Hindlimb muscle (tissue), 1 donor: ENCODE results near the gene FAM118A. TPM values are rescaled to one million over a fixed set of nuclear protein-coding genes. Genes with fewer than 3 reads are reported as not detected.
"Not testable (repeated sequence)": the region's sequence is repeated elsewhere in the genome, so short reads cannot be mapped to it uniquely, and the experiment has no call there.

Source experiments
- DNase-seq: peaks from one replicate; pipeline ENCODE4 v3.0.0-alpha.2; 2013
- polyA plus RNA-seq: library from polyadenylated mRNA; unstranded; fragments of 120-200 nt; gene quantifications from one replicate; pipeline ENCODE4 v1.2.1, GENCODE V29; 2013; ENCODE audit not compliant: insufficient read length

Gene FAM118A
- 27.4 TPM for polyA plus RNA-seq

DNA sequence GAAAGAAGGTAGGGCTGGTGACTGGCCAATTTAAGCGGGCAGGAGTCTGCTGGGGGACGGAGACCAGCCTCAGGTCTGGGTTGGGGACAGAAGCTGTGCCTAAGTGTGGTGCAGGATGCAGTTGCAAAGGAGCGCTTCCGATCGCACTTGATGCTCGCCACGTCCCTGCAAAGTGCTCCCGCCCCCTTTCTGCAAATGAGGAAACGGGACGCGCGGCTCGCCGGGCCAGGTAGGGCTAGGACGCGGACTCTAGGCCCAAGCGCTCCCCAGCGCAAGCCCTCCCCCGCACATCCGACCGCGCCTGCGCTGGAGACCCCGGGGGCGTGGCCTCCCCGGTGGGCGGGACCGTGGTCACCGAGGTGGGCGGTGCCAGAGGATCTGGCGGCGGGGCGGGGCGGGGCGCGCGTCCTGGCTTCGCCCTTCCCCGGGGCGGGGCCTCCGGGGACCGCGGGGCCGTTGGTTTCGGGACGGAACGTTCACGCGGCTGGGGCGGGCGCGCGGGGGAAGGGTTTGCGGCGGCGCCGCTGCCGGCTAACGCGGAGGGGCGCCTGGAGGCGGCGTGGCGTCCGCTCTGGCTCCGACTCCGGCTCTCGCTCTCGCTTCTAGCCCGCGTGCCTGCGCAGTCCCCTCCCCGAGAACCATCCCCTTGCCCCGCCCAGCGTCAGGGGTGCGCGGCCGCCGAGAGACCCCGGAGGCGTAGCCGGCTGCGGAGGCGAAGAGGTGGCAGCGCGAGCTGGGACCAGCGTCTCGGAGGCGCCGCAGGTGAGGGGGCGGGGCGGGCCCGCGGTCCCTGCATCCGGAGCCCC lies at the start of gene FAM118A:
FAM118A (plus strand) TSS at position 513 of the 806 bp plus-strand sequence. CDS start 12,446 bp downstream, outside the sequence.
- peak; percentile 96 for DNase-seq

DNA sequence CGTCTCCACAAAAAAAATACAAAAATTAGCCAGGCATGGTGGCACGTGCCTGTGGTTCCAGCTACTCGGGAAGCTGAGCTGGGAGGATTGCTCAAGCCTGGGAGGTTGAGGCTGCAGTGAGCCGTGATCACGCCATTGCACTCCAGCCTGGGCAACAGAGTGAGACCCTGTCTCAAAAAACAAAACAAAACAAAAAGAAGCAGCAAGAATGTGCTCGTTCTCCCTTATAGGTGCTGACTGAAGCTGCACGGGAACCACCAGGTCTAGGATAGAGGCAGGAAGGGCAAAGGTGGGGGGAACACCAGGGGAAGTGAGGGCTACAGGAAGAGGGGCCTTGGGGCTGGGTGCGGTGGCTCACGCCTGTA lies 49.4 kb upstream of the FAM118A start:
- not testable (repeated sequence) for DNase-seq

DNA sequence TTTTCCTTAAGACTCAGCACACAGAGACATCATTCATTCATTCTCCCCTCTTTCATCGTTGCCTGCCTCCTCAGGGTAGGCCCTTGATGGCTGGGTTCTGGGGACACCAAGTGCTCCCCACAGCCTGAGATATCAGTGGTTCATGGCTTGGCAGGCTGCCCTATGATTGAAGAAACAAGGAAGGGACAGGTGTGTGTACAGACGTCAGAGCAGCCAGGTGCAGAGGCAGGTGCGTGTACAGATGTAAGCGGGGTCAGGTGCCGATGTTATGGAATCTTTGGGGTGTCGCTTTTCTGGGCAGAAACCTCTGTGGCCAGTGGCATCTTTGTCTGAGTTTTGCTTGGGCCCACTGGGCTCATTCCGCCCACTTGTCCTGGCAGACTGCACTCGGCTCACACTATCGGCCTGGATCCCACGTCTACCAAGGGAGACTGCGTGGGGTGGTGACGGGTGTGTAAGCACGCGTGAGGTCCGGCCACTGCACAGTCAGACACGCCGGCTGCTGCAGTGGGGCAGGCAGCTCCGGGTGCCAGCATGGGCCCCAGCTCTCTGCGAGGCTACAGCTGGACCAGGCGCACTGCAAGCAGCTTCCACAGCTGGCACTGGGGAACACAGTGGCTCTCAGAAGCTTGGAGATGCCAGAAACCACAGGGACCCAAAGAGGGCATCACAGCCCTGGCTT lies 48.2 kb upstream of the FAM118A start:
- DNase-seq: no peak

DNA sequence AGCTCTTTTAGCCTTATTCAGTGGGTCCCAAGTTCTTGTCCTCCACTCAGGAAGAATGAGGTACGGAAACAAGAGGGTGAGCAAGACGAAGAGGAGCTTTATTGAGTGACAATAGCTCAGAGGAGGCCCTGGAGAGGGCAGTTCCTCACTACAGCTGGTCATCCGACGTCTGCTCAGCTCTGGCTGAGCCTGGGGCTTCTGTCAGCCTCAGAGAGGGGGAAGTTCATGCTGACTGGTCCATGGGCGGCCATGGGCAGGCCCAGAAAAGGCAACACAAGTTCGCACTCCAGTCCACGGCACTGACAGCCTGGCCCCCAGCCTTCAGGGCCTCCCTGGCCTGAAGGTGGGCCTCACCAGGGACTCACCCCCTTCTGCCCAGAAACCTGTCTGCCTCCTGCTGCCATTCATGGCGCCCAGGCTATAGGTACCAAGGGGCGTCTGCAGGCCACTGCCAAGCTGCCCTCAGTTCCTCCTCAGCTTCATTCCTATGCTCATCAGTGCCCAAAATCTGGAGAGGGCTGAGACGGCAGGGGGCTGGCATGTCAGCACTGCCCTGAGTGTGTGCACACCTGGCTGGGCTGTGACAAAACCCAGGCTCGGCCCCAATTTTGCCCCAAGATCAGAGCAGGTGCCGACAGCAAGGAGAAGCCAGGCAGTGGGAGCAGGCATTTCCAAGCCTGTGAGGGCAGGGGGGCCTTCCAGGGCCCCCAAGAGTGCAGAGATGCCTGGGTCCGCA lies 47.4 kb upstream of the FAM118A start:
- no peak for DNase-seq

DNA sequence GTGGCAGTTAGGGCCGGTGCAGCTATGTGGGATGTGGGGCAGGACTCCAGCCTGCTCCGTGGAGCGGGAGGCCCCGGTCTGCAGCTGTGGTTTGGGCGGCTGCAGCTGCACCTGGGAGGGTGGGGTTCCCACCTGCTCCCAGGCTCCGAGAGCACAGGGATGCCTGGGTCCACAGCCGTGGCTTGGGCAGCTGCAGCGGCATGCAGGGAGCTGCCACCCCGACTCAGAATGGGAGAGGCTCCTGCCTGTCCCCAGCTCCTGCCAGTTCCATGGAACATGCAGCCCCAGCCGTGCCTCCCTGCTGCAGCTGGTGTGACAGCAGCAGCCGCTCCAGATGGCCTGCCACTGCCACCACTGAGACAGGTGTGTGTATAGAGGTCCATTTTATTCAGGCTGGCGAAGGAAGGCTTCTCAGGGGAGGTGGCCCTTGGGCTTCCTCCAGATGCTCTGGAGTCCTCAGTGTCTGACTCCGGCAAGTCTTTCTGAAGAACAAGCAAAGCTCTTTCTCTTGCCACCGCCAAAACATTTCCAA lies 46.7 kb upstream of the FAM118A start:
- DNase-seq: no peak

DNA sequence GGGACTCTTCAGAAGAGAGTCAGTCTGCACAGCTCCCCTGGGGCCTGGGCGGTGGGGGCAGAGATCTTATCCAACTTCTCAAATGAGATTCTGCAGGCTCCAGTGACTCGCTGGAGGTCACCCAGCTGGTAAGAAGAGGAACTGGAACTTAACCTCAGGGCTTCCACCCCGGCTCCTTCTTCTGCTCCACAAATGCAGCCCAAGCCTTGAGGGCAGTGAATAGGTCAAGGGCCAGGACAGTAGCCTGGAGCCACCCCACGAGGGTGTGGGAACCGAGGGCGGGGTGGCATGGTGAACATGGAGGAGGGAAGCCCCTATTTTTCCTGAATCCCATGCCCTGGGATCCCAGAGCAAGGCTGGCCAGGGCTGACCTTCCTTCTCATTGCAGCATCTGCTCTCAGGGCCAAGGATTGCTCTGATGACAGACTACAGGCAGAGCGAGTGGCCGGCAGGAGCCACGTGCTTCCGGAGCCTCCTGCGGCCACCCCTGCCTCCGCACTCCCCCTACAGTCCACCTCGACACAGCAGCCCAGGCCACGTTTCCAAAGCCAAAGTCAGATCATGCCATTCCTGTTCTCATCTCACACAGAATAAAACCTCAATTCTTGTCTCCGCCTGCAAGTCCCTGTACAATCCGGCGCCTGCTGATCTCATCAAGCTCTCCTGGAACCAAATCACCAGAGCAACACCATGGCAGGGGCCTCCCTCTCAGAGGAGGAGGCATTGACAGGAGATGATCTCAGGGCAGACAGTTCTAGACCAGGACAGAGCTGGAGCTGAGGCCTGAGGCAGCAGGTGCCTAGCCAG lies 46.1 kb upstream of the FAM118A start:
- DNase-seq: no peak

DNA sequence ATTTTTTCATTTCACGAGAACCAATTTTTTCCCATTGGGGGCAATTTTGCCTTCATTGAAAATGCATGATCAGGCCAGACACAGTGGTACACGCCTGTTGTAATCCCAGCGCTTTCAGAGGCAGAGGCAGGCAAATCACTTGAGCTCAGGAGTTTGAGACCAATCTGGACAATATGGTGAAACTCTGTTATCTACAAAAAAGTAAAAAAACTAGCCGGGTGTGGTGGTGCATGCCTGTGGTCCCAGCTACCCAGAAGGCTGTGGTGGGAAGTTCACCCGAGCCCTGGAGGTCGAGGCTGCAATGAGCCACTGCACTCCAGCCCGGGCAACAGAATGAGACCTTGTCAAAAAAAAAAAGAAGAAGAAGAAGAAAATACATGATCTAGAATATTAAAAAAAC lies 44.2 kb upstream of the FAM118A start:
- DNase-seq: no peak

DNA sequence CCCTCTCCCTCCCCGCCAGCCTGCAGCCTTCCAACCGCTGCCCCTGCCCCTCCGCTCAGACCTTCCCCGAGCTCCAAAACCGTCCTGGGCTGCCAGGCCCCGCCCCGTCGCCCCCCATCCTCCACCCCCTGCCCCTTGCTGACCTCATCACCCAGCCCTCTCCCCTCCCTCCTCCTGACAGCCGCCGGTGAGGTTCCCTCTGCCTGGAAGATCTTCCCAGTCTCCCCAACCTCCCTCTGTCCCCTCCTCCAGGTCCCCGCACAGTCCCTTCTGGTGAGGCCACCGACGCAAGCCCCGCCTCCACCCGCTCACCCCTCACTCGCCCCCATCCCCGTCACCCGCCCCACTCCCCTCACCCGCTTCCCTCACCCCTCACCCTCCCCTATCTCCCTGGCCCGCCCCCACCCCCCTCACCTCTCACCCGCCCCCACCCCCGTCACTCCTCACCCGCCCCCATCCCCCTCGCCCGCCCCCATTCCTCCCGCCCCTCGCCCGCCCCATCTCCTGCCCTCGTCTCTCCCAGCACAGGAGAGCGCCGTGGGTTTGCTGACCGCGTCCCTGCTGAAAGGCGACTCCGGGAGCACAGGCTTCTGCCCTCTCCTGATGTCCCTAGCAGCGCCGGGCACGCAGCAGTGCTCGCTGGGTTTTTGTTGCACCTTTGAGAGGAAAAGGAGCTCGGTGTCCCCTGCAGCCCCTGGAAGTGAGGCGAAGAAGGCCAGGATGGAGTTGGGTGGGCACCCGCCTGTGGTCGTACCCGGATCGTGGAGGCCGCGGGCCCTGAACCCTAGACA lies 41.4 kb upstream of the FAM118A start:
- no peak for DNase-seq

DNA sequence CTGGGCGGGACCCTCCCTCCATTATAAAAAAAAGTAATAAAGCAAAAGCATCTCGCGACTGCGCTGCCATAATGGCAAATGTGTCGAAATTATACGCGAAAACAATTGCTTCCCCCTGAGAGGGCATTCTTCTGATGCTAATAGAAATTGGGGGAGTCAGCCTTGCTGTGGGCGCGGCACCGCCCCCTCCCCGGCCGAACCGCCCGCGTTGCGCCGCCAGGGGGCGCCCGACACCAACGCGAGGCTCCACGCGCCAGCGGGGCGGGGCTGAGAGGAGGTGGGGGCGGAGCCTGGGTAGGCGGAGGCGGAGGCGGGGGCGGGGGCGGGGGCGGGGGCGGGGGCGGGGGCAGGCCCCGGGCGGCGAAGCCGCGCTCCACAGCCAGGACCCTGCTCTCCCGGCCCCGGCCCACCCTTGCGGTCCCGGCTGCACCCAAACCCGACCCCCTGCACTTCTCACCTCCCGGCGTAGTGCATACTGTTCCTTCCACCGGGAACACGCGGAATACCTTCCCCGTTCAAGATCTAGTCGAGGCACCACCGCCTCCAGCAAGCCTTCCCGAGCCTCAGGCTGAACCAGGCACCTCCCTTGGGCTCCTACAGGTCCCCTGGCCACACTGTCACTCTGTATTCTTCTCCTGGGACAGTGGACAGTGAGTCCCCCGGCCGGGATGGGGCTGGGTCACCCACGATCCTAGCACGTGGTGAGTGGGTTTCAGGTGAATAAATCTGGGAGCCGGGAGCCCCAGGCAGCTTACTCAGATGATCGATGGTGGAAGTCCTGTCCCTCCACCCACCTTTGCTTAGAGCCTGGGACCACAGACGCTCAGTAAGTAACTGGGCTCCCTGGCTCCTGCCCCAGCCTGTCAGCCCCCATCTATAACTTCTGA lies 40.5 kb upstream of the FAM118A start:
- peak; percentile 90 for DNase-seq

DNA sequence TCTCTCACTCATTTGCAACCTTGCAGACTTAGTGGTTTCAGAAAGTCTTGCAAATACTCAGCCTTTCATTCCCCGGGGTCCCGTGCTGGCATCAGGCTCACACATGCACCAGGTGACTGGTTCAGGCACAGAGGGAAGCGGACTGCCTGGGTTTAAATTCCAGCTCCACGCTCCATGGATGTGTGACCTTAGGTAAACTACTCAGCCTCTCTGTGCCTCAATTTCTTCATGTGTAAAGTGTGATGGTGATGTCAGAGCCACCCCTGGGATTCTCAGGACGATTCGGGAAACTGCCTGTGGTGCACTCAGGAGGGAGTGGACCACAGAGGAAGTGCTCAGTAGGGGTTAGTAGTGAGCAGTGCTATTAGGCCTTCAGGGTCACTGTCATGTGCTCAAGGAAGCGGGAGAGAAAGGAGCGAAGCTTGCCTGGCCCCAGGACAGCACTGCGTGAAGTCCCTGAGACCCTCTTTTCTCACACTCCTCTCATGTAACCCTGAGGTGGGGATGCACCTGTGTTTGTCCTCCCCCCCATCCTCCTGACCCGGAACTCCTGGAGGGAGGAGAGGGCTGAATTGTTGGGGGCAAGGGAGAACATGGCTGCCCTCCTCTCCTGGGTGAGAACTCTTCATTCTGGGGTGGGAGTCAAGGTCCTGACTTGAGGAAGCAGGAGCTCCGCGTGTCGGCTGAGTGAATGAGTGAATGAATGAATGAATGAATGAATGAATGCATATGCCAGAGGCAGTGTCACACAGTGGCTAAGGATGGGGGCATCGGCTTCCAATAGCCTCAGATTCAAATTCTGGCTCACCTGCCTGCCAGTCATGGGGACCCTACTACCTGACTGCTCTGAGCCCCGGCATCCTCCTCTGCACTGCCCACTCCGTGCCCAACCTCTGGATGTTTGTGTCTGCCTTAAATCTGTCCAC lies 39.4 kb upstream of the FAM118A start:
- no peak for DNase-seq

DNA sequence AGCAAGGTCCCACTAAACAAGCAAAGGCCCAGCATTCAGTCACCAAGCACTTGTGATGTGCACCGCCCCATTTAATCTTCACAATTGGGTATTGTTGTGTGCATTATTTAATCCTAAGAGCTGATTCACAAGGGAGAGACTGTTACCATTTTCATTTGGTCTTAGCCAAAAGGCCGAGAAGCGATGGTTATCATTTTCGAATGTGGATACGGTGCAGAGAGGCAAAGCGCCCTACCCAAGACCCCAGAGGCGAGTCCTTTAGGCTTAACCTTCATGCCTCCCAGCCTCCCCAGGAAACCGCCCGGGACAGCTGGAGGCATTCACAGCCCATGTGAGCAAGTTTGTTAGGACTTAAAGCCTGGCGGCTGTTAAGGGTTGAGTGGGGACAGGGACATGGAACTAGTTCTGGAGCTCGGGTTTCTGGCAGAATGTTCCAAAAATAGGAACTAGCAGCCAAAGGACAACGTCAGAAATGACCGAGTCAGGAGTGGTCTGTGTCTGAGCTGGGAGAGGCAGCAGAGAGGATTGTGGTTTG lies 38.0 kb upstream of the FAM118A start:
- DNase-seq: peak; percentile 65

DNA sequence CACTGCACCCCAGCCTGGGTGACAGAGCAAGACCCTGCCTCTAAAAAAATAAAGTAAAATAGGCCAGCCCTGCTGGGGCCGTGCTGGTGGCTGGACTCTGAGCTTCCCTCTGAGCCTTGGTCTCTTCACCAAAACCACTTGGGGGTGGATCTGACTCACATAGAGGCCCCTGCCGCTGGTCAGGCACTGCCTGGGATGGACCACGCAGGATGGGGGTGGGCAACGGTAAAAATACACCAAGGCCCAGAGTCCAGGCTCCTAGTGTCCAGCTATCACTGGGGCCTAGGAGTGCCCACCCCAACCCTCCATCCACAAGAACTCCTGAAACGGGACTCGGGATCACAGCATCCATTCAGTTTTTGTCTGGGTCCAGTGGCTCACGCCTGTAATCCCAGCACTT lies 37.2 kb upstream of the FAM118A start:
- no peak for DNase-seq

DNA sequence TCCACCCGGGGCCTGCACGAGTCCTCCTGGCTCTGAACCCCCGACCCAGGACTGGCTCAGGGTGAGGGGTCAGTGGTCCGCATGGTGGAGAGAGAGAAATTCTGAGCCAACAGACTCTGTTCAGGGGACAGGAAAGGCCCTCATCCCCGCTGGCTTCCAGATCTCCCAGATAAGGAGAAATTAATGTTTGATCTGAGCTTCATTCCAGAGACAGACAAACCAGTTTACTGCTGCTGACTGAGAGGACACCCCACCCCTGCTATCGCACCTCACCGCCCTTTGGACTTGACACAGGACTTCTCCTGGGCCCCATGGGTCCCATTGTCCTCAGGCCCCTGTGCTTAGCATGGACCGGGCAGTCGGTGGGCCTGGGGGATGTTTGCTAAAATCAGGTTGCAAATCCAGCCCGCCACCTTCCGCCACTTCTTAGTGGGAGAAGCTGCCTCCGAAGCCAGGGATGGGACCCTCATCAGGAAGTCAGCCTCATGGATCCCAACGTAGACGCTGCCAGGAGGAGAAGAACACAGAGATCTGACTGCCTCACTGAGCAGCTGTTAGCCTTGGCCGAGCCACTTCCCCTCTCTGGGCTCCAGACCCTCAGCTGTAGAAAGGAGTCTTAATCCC lies 36.2 kb upstream of the FAM118A start:
- DNase-seq: no peak

DNA sequence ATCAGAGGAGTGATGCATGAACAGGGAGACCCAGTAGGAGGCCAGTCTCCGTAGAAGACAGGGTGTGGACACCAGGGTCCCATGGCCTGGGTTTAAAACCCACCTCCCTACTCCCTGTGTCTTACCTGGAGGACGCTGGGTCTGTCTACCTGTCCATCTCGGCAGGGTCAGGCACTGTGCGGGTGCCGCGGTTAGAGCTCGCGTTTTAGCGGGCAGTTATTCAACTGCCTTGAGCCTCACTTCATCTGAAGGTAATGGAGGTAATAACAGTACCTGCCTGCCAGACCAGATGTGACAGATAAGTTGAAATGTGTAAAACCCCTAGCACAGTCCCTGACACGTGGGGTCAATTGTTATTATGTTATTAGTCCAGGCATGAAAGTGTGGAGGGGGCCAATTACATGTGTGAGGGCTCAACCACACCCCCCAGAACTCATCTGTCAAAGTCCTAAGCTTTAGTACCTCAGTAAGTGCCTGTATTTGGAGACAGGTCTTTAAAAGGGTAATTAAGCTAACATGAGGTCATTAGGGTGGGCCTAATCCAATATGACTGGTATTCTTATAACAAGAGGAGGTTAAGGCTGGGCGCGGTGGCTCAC lies 33.1 kb upstream of the FAM118A start:
- no peak for DNase-seq

DNA sequence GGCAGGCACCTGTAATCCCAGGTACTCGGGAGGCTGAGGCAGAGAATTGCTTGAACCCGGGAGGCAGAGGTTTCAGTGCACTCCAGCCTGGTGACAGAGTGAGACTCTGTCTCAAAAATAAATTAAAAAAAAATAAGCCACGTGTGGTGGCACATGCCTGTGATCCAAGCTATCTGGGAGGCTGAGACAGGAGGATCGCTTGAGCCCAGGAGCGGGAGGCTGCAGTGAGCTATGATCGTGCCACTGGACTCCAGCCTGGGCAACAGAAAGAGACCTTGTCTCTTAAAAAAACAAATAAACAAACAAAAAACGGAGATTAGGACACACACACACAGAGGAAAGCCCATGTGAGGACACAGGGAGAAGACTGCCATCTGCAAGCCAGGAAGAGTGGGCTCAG lies 32.0 kb upstream of the FAM118A start:
- not testable (repeated sequence) for DNase-seq

DNA sequence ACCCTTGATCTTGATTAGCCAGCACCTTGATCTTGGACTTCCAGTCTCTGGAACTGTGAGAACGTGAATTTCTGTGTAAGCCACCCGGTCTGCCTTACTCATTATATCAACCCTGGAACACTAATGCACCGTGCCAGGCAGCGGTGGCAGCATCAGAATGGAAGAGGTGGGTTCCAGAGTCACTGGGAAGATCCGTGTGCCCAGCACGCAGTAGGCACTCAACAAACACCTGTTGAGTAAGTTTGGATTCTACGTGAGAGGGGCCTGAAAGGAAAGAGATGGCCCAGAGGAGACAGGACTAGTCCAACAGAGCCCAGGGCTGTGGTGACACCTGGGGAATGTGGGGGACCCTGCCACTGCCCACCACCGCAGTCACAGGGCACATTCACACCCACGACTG lies 31.6 kb upstream of the FAM118A start:
- DNase-seq: no peak

DNA sequence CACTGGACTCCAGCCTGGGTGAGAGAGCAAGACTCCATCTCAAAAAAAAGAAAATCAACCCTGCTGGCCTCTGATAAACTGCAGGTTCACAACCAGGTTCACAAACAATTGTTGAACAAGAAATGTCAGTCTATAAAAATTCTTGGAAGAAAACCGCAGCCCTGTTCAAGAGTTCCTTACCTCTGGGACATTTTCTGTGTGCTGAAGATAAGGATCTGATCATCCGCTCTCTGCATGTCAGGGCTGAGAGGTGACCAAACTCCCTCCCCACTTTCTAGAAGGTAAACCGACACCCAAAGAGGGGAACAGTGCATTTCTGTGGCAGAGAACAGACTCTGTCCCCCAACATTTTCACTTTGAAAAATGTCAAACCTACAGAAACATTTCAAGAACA lies 29.1 kb upstream of the FAM118A start:
- DNase-seq: no peak

DNA sequence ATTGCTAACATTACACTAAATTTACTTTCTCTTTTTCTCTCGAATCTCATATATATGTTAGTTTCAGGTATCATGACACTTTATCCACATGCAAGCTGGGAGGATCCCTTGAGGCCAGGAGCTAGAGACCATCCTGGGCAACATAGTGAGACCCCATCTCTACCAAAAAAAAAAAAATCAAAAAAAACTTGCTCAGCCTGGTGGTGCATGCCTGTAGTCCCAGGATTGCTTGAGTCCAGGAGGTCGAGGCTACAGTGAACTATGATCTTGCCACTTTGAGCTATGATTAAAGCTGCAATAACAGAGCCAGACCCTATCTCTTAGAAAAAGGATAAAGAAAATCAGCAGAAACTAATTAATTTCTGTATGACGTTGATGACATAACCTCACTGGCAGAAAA lies 28.7 kb upstream of the FAM118A start:
- no peak for DNase-seq
